Coronary artery (tissue), 2 donors: ENCODE measurements around the gene NCAPD3.

Source experiments
- DNase-seq: peaks from one replicate; pipeline ENCODE4 v3.0.0-alpha.2; 2017; ENCODE audit warnings: low spot score
- H3K27ac ChIP-seq, 2 donors: fragments of 200-600 bp; sonication (generic); one replicate each; pipeline ENCODE4 v1.5.1; 2016 to 2019
- H3K4me3 ChIP-seq: fragments of 200-600 bp; sonication (generic); 2 replicates; pipeline ENCODE4 v1.5.1; 2016; ENCODE audit warnings: mild to moderate bottlenecking, moderate library complexity
- TF ChIP-seq, protein P1 (sequence below): fragments of 200-600 bp; sonication (generic); IDR thresholded peaks from one replicate; pipeline ENCODE4 v1.5.1; 2019; ENCODE audit warnings: antibody characterized with exemption

Gene NCAPD3

DNA sequence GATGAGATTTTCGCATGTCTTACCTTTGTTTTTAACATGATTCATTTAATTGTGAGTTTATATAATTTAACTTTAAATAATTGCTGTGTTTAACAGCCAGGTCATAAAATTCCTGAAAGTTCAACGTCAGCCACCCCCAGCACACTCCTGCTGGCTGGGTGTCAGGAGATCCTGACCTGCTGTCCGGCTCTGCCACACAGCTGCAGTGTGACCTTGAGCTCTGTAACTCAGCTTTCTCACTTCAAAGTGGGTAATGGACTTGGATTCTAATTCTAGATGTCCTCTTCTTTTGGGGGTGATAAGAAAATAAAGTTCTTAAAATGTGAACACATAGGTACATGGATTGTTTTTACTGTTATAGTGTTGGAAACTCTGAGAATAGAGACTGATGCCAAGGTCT is 11.6 kb upstream of the NCAPD3 start:
- Histone ChIP-seq H3K27ac (no peak overlapping the region), H3K4me3 (no peak overlapping the region)
- TF ChIP-seq, protein P1, sequence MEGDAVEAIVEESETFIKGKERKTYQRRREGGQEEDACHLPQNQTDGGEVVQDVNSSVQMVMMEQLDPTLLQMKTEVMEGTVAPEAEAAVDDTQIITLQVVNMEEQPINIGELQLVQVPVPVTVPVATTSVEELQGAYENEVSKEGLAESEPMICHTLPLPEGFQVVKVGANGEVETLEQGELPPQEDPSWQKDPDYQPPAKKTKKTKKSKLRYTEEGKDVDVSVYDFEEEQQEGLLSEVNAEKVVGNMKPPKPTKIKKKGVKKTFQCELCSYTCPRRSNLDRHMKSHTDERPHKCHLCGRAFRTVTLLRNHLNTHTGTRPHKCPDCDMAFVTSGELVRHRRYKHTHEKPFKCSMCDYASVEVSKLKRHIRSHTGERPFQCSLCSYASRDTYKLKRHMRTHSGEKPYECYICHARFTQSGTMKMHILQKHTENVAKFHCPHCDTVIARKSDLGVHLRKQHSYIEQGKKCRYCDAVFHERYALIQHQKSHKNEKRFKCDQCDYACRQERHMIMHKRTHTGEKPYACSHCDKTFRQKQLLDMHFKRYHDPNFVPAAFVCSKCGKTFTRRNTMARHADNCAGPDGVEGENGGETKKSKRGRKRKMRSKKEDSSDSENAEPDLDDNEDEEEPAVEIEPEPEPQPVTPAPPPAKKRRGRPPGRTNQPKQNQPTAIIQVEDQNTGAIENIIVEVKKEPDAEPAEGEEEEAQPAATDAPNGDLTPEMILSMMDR = no peak
- no peak for DNase-seq

DNA sequence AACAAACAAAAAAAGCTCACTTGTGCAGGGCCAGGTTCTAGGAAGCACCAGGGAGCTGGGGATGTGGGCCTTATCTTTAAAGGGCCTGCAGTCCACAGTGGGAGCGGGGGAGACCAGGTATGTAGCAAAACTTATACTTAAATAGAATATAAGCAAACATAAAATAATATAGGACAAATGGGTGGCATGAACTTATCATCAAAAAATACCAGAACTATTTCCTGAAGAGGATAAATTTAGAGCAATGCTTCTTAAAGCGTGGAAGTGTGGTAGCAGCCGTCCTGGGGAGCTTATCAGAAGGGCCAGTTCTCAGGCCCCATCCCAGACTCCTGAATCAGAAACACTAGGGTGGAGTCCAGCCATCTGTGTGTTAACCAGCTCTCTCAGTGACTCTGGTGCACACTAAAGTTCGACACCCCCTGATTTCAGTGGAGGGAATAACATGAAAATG is 10.0 kb upstream of the NCAPD3 start:
- TF ChIP-seq, protein P1 = no peak
- Histone ChIP-seq H3K4me3 (no peak overlapping the region), H3K27ac (no peak overlapping the region)
- no peak for DNase-seq

DNA sequence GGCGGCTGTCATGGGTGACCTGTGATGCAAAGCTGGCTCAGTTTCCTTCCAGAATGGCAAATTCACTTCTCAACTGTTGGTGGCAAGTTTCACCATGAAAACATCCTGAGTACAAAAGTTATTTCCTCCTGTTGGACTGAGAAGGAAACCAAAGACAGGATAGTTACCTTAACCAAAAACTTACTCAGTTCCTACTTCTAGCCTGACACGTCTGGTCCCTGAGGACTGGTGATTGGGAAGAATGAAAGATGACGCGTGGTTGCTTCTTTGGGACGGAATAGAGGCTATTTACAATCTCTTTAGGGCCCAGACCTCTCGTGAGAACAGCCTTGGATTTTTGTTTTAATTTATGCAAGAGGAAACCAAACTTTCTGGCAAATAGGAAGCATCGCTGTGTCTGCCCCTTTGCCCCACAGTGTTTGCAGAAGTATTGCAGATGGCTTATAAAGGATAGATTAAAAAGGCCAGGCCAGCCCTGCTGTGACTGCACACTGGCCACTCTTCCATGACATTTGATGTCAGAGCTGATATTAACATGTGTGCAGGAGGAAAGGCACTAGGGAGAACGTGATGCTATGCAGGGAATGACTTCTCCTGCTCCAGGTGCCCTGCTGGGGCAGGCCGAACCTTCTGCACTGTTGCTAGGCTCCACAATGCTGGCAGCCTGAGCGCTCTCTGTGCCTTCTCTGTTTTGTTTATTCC is 8.3 kb upstream of the NCAPD3 start:
- H3K4me3 ChIP-seq = no peak overlapping the region
- H3K27ac ChIP-seq = no peak overlapping the region
- TF ChIP-seq, protein P1 = no peak
- no peak for DNase-seq

DNA sequence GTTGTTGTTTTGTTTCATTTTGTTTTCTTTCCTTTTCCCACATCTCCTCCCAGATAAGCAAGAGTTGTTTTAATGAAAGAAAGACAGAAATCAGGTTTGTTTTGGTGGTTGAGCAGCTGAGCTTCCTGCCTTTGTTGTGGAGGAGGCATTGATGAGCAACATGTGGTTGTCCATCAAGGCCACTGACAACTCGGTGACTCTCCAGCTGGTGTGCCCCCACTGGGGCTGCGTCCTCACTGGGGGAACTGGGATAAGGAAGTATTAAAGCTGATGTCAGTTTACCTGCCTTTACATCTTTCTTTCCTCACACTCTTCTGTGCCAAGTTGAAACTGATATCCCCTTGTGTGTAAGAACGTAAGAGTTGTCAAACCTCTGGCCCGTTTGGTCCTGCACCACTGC is 6.6 kb upstream of the NCAPD3 start:
- Histone ChIP-seq H3K4me3 (no peak overlapping the region), H3K27ac (no peak overlapping the region)
- no peak for DNase-seq
- TF ChIP-seq, protein P1 = no peak

DNA sequence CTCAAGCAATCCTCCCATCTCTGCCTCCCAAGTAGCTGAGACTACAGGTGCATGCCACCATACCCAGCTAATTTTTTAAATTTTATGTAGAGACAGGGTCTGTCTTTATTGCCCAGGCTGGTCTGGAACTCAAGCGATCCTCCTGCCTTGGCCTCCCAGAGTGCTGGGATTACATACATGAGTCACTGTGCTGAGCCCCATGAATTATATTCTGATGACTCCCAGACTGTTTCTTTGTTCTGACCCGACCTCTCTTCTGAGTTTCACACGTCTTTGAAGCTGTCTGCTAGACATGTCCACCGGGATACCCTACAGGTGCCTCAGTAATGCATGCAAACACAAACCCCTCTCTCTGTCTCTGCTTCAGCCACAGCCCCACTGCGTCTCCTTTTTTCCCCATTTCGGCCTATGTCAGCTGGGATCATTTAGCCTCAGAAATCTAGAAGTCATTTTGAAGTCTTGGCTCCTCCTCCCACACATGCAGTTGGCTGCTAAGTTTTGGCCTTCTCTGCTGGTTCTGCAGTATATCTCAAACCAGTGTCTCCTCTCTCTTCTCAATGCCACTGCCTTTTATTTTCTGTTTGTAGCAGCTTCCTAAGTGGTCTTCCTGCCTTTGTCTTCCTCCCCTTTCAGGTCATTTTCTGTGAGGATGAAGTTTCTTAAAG is 5.5 kb upstream of the NCAPD3 start:
- H3K27ac ChIP-seq = no peak overlapping the region
- no peak for DNase-seq
- TF ChIP-seq, protein P1 = no peak
- no peak overlapping the region for H3K4me3 ChIP-seq

DNA sequence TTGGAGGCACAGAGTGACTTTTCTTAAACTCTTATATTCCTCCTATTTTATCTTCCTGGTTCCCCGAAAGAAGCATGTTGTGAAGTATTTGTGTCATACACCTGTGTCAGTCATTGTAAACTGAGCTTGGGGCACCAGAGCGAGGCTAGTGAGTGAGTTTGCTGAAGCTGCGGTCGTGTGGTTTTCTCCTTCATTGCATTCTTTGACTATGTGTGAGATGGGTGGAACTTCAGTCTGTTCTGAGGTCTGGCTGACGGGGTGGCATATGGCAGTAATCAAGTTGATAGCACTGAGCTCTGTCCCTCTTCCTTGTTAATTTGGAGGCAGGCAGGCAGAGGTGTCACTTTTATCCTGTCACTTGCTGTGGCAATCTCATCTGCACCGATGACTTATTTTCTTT is 4.9 kb upstream of the NCAPD3 start:
- Histone ChIP-seq H3K4me3 (no peak overlapping the region), H3K27ac (no peak overlapping the region)
- TF ChIP-seq, protein P1 = no peak
- no peak for DNase-seq

DNA sequence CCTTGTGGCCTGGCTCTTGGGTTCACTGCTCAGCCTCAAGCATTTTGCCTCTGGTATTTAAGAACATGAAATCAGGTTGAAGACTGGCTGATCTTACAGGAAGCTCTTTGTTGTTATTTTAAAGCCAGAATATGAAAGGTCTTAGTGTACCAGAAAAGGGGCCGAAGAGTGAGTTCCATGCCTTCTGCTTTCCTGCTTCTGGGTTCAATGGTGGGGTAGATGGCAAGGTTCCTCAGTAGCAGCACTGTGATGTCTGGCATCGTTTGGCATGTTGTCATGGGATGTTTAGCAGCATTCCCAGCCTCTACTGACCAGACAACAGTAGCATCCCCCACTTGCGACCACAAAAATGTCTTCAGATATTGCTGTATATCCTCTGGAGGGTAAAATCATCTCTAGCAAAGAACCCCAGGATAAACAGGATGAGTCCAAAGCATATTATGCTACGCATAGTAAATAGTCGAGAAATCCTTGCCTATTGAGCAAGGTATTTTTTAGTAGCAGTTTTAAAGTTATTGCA is 3.1 kb upstream of the NCAPD3 start:
- no peak overlapping the region for H3K27ac ChIP-seq
- DNase-seq = no peak
- peak overlapping the region; percentile 99 for H3K4me3 ChIP-seq
- TF ChIP-seq, protein P1 = no peak
